IPS-15b (cell line): ENCODE measurements around the gene DIP2C.
"Not testable (repeated sequence)": the region's sequence is repeated elsewhere in the genome, so short reads cannot be mapped to it uniquely, and the experiment has no call there.

ENCODE experiments used
- H3K27me3 ChIP-seq: one replicate; pipeline ENCODE4 v1.6.1; 2013; ENCODE audit warnings: low read length; ENCODE audit not compliant: control insufficient read depth, insufficient read depth
- H3K36me3 ChIP-seq: one replicate; pipeline ENCODE4 v1.6.1; 2013; ENCODE audit warnings: low read length; ENCODE audit not compliant: control insufficient read depth, insufficient read depth
- H3K4me1 ChIP-seq: one replicate; pipeline ENCODE4 v1.6.1; 2013; ENCODE audit warnings: mild to moderate bottlenecking, low read length; ENCODE audit not compliant: control insufficient read depth, insufficient read depth
- H3K4me3 ChIP-seq: one replicate; pipeline ENCODE4 v1.5.1; 2013; ENCODE audit warnings: low read depth, low read length
- H3K9ac ChIP-seq: one replicate; pipeline ENCODE4 v1.6.1; 2013; ENCODE audit warnings: low read depth, mild to moderate bottlenecking, low read length
- H3K9me3 ChIP-seq: one replicate; pipeline ENCODE4 v1.6.1; 2013; ENCODE audit warnings: mild to moderate bottlenecking, low read length; ENCODE audit not compliant: control insufficient read depth, insufficient read depth

Gene DIP2C

DNA sequence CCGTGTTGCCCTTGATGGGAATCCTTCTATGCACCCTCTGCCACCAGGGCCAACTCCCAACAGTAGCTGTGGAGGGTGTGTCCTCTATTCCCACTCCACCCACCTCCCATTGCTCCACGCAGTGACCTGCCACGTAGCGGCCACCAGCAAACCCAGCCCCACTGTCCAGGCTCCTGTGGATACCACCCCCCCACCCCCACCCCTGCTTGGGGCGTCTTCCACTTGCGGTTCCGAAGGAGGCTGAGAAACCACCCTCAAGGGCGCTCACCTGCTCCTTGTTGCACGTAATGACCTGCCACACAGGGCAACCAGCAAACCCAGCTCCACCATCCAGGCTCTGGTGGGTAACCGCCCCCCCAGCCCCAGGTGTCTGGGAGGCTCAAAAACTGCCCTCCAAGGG lies 72.0 kb downstream of the DIP2C start:
- Histone ChIP-seq H3K4me3 (no peak overlapping the region), H3K36me3 (no peaks in the 10 kb centered on the region), H3K9ac (no peak overlapping the region), H3K9me3 (no peaks in the 10 kb centered on the region), H3K27me3 (no peaks in the 10 kb centered on the region), H3K4me1 (peaks cover 6% of the 10 kb centered on the region)

DNA sequence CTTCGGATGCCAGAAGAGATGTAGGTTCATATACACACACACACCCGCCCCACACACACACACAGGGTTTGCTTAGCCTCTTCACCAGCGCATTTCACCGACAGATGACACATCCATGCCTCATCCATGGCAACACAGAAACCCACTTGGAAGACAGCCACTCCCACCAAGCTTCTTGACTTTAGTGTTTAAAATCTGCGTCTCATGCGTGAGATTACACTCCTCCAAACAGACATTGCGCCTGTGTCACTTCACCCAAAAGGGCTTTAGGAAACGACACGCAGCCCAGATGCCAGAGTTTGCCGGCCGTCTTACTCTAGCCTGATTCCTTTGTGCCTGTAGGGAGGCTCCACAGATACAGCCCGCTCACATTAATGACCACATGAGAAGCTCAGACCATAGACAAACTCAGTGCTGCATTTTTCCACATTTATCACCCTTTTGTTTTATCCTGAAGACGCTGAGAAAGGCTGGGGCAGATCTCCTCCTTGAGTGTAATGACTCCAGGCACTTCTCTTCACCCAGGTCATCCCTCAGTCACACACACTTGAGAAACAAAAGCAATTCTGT lies 73.8 kb downstream of the DIP2C start:
- Histone ChIP-seq H3K9me3 (no peaks in the 10 kb centered on the region), H3K27me3 (no peaks in the 10 kb centered on the region), H3K4me1 (peaks cover 6% of the 10 kb centered on the region), H3K36me3 (no peaks in the 10 kb centered on the region), H3K4me3 (no peak overlapping the region), H3K9ac (no peak overlapping the region)

- Histone ChIP-seq H3K9ac (no peak overlapping the region), H3K27me3 (no peaks in the 10 kb centered on the region), H3K4me3 (no peak overlapping the region), H3K9me3 (no peaks in the 10 kb centered on the region), H3K4me1 (peaks cover 6% of the 10 kb centered on the region), H3K36me3 (no peaks in the 10 kb centered on the region)
Measured at GRCh38 chr10:614790-615582, 74.5 kb downstream of the DIP2C start.

- H3K9me3 ChIP-seq, result no peaks in the 10 kb centered on the region
- H3K4me3 ChIP-seq, result no peak overlapping the region
- peaks cover 6% of the 10 kb centered on the region for H3K4me1 ChIP-seq
- H3K9ac ChIP-seq, result no peak overlapping the region
- no peaks in the 10 kb centered on the region for H3K27me3 ChIP-seq
- no peaks in the 10 kb centered on the region for H3K36me3 ChIP-seq
Measured at GRCh38 chr10:614139-614711, 75.2 kb downstream of the DIP2C start.

DNA sequence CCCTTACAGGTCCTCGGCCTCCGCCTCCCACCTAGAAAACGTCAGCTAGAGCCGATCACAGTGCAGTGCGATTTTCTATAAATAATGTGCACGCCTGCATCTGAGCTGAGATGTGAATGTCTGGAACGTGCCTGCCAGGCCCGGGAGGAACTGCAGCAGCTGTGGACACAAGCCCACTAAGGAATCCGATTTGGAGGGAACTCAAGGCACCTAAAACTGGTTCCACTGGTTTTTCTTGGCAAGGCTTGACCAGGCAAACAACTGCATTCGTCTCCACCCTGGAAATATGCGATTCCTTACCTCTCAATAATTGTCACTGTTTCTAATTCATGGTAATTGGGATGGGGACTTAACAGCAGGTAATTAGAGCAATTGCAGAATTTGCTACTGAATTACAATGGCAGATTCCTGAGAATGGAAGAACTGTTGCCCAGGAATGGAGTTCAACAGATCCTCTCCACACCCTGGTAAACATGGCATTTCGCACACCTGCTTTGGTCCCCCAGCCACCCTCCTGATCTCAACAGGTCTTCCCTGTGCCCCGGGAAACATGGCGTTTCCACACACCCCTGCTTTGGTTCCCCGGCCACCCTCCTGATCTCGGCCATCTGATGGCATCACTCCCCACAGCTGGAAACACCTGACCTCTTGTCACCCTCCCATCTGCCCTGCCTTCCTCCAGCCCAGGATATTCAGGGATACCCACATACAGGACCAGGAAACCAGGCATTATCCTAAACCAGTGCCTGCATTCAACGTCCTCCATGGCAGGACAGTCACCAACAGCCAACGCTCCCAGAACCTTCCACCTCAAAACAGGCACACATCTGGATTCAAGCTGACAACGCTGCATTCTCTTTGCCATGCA lies 76.0 kb downstream of the DIP2C start:
- no peaks in the 10 kb centered on the region for H3K9me3 ChIP-seq
- H3K27me3 ChIP-seq, result no peaks in the 10 kb centered on the region
- no peaks in the 10 kb centered on the region for H3K36me3 ChIP-seq
- H3K9ac ChIP-seq, result no peak overlapping the region
- peaks cover 6% of the 10 kb centered on the region for H3K4me1 ChIP-seq
- no peak overlapping the region for H3K4me3 ChIP-seq

DNA sequence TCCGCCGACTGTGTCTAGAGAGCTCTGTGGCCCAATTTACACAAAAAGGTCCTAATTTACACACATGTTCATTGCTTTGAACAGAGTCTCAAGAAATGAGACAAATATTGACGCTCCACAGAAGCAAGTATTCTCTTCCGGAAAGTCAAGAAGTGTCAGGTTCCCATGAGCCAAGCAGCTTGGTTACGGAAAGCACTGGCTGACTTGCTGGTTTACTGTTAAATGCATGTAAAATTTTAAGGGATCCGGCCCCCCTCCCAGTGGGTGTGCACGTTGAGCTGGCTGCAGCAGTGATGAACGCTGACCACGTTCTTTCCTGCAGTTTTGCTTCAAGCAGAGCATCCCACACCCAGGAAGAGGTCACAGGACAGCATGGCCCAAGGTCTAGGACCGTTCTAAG lies 76.8 kb downstream of the DIP2C start:
- H3K27me3 ChIP-seq, result no peaks in the 10 kb centered on the region
- H3K4me1 ChIP-seq, result peaks cover 6% of the 10 kb centered on the region
- H3K36me3 ChIP-seq, result no peaks in the 10 kb centered on the region
- H3K4me3 ChIP-seq, result no peak overlapping the region
- H3K9me3 ChIP-seq, result no peaks in the 10 kb centered on the region
- H3K9ac ChIP-seq, result no peak overlapping the region

- H3K27me3 ChIP-seq, H3K4me1 ChIP-seq, H3K9ac ChIP-seq, H3K9me3 ChIP-seq, H3K36me3 ChIP-seq, H3K4me3 ChIP-seq: not testable (repeated sequence)
Measured at GRCh38 chr10:610642-611305, 78.7 kb downstream of the DIP2C start.

DNA sequence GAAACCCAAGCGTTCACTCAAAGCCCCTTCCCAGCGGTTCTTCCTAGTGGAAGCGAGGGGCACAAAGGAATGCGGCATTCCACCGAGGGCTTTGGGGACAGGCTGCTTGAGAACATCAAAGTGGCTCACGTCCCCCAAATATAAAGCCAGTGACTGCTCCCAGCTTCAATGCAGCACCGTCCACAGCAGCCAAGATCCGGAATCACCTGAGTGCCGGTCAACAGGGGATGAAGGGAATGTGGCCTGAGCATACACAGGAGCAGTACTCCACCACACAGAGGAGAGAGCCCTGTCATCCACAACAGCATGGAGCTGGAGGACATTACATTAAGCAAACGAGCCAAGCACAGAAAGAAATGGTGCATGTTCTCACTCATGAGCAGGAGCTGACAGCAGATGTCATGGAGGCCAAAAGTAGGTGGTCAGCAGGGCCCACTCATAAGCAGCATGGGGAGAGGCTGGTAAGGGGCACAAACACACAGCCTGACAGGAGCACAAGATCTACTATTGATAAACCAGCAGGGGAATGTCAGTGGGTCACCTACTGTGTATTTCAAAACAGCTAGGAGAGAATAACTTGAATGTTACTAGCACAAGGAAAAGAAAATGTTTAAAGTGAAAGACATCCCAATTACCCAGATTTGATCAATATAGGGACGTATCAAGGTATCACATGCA lies 79.5 kb downstream of the DIP2C start:
- no peak overlapping the region for H3K4me3 ChIP-seq
- H3K36me3 ChIP-seq, result no peaks in the 10 kb centered on the region
- peaks cover 6% of the 10 kb centered on the region for H3K4me1 ChIP-seq
- H3K27me3 ChIP-seq, result no peaks in the 10 kb centered on the region
- no peak overlapping the region for H3K9ac ChIP-seq
- no peaks in the 10 kb centered on the region for H3K9me3 ChIP-seq

GRCh38 chr10:609262-609658 lies 80.2 kb downstream of the DIP2C start:
- H3K27me3 ChIP-seq, result no peaks in the 10 kb centered on the region

DNA sequence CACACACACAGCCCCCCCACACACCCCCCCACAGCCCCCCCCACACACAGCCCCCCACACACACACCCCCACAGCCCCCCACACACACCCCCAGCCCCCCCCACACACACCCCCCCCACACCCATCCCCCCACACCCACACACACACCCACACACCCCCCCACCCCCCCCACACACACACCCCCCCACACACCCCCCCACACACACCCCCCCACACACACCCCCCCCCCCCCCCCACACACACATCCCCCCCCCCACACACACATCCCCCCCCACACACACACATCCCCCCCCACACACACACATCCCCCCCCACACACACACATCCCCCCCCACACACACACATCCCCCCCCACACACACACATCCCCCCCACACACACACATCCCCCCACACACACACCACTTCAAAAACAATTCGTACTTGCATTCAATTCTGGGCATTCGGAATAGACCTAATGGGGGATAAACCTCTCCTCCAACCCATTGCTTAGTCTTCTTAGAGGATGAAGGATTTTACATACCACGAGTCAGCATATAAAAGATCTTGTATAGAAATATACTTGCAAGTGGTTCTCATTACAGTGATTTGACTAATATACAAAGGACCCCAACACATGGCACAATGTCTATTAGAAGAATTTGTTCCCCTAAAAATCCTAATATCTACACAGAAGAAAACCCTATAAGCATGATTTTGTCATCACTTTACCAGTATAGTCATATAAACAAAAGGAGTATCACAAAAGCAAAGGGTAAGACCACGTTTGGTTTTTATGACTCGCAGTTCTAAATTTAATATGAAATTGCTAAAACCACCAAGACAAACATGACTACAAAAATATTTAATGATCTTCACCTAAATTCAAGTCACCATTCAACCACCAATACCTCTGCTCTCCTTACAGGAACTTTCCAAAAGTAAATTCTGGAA lies 80.9 kb downstream of the DIP2C start:
- Histone ChIP-seq H3K4me3 (no peak overlapping the region), H3K9ac (no peak overlapping the region)

More at GRCh38 chr10:609262-609658, 80.2 kb downstream of the DIP2C start:
- peaks cover 6% of the 10 kb centered on the region for H3K4me1 ChIP-seq
- H3K36me3 ChIP-seq, result no peaks in the 10 kb centered on the region
- H3K9me3 ChIP-seq, result no peaks in the 10 kb centered on the region
- H3K4me3 ChIP-seq, result no peak overlapping the region
- no peak overlapping the region for H3K9ac ChIP-seq

More for the DNA sequence above, 80.9 kb downstream of the DIP2C start:
- Histone ChIP-seq H3K27me3 (no peaks in the 10 kb centered on the region), H3K36me3 (no peaks in the 10 kb centered on the region), H3K9me3 (no peaks in the 10 kb centered on the region), H3K4me1 (peaks cover 4% of the 10 kb centered on the region)
